NCI-H2227 (cell line): ENCODE results near the gene TOR4A.
A peak's percentile ranks its signal among the peaks of the same experiment; 100 is the strongest.

Experiments
- DNase-seq: peaks from one replicate; lab custom pipeline; 2025; ENCODE audit not compliant: unreplicated experiment; lab: John Stamatoyannopoulos, UW

The TOR4A gene

DNA sequence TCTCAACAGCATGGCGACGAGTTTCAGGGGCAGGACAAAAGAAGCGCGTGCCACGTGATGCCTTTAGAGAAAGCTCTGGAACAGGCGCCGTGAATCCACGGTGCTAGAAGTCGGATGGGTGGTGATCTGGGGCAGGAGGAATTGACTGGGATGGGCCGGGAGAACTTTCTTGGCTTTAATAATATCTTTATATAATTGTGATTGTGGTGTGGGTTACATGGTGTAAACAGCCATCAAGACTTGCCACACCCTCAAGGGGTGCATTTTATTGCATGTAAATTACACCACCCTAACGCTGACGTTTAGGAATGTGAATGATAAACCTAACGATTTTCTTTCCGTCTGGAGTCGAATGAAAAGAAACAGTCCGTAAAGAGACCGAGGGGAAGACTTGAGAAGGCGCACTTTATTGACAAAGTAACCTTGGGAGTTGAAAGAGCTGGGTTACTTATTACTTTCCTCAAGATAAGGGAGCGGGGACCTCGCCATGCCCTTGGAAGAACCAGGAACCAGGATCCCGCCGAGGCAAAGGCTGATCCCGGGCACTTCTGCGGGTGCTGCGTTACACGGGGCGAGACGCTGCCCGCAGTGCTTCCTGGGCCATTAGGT is 16.1 kb downstream of the TOR4A start:
- DNase-seq: no peak

DNA sequence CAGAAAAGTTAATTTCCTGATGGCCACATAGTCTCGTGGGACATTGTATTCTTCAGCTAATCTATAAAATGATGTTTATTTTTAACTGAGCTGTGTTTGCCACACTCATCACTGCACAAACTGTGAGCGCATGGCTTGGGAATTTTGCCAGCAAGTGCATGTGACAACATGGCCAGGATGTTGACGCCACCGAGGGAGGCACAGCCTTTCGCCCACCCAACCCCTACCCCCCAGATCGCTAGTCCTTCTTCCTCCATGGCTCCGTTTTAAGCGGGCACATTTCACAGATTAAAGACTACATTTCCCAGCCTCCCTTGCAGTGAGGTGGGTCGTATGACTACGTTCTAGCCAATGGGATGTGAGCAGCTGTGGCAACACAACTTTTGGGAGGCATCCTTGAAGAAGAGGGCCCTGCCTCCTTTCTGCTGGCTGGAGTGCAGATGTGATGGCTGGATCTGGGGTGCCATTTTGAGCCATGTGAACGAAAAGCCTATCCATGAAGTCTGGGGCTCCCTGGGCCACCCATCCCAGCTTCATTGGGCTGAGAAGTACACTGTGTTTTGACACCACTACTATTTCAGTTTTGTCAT is 16.7 kb downstream of the TOR4A start:
- DNase-seq: peak; percentile 39

DNA sequence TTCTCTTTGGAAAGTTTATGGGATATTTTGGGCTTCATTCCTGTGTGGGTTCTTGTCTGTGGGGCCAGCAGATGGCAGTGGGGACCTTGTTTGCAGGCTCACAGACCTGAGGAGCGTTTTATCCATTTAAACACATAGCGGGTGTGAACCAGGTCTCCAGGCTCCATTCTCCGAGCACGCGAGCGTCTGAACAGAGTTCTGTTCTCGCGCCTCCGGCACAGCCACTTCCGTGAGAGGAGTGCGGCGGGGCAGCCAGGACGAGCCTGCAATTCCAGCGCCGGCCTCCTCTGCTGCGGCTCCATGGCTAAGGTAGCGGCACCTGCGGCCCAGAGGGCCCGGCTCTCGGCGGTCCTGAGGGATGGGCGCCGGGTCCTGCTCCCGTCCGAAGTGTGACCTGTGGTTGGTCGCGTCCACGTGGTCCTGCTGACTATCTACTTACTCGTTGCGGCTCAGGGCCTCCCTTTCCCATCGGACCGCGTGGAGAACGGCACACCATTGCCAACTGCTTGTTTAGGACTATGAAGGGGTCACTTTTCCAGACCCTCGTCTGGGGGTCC is 17.2 kb downstream of the TOR4A start:
- DNase-seq: peak; percentile 55

DNA sequence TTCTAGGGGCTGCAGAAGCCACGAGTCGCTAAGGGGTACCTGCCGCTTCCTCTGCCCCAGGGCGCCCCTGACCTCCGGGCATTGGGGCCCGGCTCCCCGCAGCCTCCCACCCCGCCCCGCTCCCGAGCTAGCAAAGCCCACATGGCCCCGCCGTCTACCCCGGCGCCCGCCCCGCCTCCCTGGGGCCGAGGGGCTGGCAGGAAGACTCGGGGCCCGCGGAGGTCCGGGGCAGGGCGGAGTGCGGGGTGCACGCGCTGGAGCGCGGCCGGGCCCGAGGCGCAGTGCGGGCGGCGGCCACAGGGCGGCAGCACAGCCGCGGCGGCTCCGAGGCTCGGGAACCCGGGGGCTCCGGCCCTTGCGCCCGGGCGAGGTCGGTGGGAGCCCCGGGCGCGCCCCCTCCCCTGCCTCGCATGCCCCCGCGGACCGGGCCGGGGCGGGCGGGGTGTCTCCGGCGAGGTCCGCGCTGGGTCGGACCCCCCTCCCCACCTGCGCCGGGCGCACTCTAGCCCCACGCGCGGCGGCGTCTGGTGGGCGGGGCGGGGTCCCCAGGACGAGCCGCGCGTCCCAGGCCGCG is 17.8 kb downstream of the TOR4A start:
- DNase-seq: peak; percentile 52

DNA sequence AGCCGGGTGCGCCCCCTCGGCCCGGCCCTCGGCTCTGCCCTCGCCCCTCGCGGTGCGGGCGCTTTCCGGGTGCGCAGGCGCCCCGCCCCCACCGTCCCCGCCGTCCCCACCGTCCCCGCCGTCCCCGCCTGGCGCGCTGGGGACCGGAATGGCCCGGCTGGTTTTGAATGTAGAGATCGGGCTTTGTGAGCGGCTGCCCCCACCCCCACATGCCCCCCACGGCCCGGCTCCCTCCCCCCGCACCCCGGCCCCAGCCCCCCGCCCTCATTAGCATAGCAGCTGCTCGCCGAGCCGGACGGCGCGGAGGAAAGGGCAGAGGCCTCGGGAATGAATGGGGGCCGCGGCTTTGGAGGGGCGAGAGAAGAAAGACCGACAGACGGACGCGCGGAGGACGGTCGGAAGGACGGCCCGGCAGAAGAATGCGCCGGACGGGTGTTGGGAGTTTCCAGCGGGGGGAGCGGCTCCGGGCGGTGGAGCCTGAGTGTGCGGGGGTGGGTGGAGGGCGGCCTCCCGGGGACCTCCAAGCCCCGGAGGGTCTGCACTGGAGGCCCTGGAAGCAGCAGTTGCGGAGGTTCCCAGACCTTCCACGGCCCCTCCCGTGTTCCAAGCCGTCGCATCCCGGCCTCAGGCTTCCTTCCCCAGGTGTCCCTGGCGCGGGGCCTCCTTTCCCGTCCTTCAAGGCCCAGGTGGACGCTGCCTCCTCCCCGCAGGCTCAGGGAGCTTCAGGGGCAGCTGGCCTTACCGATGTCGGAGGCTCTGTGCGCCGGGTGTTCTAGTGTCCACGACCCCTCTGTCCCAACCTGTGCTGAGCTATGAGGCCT is 18.5 kb downstream of the TOR4A start:
- no peak for DNase-seq

DNA sequence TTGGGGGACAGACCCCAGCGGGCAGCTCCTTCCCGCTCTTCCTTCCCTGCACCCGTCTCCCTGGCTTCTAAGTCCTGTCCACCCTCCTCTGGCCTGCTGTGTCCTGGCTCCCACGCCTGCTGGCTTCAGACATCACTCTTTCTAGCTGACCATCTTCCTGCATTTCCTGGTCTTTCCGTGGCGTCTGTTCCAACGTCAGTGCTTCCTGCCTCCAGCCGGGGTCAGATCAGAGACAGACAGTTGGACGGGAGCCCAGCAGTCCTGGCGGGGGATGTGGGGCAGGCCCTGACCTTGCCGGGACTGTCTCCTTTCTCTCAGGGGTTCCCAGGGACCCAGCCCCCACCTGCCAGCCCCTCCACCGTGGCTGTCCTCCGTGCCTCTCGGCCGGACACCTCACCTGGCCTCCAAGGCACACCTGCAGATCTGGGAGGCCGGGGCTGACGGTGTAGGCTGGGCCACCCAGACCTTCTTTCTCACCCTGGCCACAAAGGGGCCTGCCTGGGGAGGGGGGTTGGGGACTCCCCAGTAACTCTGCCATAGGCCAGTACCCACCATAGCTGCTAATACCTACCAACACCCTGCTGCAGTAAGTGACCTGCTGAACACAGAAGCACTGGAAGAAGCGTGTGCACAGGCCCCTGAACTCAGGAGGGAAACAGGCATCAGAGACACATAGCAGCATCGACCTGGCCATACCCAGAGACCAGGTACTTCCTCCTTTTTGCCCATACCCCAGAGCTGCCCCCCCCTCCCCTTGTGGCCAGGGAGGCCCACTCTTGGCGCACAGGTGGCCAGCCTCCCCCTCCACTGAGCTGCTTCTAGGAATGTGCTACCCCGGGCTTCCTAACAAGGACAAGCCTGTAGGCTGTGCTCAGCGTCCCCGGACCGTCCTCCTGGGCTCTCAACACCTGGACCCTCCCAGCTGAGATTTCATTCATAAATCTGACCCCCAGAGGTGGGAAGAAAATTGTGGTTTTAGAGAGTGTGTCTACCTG is 19.4 kb downstream of the TOR4A start:
- DNase-seq: no peak

DNA sequence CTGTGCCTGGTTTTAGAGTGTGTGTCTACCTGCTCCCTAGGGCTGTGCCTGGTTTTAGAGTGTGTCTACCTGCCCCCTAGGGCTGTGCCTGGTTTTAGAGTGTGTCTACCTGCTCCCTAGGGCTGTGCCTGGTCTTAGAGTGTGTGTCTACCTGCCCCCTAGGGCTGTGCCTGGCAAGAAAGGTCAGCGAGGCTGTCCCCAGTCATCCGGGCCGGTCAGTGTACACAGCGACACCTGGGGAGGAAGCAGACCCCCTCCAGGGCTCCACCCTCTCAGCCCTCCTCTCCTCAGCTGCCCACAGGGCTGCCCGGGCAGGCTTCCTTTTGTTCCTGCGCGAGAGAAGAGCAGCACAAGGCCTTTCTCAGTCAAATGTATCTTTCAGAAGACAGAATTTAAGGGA is 20.4 kb downstream of the TOR4A start:
- DNase-seq: no peak

DNA sequence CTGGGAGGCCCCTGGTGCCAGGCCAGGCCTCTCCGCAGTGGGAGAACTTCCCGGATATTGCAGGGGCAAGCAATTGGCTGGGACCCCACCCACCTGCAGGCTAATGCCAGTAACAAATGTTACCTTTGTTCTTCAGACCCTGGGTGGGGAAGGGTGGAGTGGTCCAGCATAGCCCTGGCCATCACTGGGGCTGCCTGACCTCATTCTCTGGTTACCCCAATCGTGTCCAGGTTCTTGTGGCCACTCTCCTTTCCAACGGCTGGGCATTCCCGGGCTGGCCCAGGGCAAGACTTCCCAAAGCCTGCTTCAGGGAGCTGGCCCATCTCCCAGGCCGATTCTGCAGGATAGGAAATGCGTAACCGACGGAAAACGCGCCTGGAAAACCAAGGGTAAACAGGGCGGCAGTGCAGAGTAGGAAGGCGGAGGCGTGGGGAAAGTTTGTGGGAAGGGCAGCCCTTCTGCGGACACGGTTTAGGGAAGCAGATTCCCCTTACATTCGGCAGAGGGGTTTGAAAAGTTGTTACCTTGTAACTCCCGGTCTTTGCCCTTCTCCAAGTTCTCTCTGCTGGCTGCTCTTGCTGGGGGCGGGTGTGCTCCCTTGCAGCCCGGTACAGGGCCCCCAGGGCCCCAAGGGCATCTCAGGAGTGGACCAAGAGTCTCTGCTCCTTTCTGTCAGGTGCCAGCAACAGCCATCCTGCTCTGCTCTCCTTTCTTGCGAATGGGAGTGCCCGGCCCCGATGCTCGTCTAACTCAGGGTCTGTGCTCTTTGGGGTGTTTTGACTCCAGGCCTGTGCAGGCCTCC is 21.1 kb downstream of the TOR4A start:
- no peak for DNase-seq

DNA sequence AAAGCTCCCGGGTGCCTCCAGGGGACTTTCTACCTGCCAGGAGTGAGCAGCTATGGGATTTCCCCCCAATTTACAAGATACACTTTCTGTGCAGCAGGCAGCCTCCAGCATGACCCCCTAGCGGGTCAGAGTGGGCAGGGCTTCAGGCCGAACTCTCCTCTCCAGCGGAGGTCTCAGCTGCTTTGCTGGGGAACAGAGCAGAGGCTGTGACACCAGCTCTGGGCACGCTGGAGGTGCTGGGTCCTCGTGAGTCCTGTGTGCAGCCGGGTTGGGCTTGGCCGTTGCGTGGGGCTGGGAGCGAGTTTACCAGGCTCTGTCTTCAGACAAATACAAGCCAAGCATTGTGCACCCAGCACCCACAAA is 21.7 kb downstream of the TOR4A start:
- no peak for DNase-seq

DNA sequence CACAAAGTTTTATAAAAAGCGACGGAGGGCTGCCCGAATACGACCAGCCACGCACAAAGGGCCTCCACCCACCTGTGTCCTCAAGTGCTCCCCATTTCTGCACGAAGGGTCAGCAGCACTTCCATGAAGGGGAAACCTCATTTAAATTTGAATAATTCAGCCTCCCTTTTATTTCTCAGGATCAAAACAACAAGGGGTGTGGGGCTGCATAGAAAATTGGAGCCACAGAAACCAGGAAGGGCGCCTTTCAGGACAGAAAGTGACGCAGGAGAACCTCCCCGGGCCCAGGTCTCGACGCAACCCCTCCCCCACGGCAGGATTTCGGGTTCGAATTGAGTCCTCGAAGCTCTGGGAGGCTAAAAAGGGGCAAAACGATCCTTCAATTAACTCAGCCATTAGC is 22.4 kb downstream of the TOR4A start:
- peak; percentile 64 for DNase-seq

DNA sequence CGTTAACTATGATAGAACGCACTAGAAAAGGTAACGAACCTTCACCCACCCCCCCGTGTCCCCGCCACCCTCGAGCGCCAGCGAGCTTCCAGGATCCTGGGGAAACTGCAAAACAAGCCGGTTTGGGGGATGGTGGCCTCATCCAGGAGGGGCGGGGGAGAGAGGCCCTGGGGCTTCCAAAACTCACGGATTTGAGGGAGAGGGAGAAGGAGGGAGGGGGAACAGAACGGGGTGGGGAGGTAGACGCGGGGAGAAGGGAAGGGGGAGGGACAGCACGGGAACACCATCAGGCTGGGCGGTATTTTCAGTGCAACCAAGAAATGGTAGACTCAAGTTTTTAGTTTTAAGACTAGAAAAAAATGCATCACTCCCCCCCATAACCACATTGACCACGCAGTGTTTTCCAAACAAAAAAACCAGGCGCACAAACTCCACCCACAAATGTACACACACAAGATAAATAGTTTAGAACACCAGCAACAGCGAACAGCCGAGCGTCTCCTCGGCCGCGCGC is 23.1 kb downstream of the TOR4A start:
- peak; percentile 56 for DNase-seq

DNA sequence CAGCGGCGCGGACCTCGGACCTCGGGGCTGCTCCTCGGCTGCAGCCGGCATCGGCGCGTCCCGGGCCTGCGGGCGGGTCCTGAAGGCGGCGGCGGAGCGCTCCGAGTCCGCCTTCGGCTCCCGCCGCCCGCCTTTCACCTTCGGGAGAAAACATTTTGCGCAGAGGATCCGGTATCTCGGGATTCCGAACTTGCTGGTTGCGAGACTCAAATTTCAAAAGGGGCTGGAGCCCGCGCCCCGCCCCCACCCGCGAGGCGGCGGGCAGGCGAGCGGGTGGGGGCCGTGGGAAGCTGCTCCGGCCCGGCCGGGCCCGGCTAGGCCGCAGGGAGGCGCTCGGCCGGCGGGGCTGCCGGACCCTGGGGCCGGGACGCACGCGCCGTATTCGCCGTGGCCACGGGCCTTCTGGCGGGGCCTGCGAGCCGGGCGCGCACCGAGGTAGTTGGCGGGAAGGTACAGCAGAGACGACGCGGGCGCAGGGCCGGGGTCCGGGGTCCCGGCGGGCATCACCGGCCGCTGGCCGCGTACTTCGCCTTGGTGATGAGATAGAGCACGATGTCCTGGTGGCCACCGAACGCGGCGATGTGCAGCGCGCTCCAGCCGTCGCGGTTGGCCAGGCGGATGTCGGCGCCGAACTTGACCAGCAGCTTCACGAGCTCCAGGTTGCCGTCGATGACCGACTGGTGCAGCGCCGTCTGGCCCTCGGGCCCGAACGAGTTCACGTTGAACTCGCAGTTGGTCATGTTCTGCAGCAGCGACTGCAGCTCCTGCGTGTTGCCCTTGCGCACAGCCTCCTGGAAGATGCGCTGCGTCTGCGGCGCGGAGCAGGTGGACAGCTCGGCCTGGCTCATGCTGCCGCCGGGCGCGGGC is 23.8 kb downstream of the TOR4A start:
- DNase-seq: peak; percentile 64

DNA sequence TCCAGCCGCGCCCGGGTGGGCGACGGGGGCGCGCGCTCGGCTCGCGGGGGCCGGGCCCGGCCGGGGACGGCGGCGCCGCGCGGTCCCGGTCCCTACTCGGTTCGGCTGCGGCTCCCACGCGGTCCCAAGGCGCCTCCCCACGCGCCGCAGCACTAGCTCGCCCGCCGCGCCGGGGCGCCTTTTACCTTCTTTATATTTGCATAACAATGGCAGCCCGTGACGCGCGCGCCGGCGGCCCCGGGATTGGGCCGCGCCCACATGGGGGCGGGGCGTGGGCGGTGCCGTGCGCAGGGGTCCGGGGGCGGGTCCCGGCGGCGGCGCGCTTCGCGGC is 24.6 kb downstream of the TOR4A start, which contains the start of gene NRARP:
NRARP (minus strand) TSS at position 154 of the 331 bp plus-strand sequence. CDS start 343 bp downstream, outside the sequence.
- peak; percentile 89 for DNase-seq

DNA sequence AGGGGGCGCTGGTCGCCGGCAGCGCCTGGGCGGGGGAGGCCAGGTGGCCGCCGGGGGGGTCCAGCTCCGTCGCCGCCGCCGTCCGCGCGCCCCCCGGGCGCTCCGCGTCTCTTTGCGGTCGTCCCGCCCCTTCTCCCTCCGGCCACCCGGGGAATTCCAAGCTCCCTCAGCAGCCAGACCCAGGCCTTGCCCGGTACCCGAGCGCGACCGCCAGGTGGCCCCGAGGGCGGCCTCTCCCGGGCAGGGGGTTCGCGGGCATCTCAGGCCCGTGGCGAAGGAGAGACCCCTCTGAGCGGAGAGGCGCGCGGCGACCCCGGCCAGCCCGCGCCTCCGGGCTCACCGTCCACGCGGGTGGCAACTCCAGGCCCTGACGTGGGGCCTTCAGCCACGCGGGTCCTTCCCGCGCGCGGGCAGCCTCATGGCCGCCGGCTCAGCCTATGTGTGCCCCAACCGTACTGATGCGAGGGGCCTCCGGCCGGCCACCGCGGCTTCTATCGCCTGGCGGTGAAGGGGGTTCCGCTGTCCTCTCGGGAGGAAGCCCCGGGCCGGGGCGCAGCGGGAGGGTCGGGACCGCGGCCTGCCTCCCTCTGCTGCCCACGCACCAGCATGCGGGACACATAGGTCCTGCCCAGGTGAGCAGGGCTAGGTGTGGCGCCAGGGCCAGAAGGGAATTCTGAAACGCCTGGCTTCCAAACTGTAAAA is 25.1 kb downstream of the TOR4A start:
- no peak for DNase-seq

DNA sequence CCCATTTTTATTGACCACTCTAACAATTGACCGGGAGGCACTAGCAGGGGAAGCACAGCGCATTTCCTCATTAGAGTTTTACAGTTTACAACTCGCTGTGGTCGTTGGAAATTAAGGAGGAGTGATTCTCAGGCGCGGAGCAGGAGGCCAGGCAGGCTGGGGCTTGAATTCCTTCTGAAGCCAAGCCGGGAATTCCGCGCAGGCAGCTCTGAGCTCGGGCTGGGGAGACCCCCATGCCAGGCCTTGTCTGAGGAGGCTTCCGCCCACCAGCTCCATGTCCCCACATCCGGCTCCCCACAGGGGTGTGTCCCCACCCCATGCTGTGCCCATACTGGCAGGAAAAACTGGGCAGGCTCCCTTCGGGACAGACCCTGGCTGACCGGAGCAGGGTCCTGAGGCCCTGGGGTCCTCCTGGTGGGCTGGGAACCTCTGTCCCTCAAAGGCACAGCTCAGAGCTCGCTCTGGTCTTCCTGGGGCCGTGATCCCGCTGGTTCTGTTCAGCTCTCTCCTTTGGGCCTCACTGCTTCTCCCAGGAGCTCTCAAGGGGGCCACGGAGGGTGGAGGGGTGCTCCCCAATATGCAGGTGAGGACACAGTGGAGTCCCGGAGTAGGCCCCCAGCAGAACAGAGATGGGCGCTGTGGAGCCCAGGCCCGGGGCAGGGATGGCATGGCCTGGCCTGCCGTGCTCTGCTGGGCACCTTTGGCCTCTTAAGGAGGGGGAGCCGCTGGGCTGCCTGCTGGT is 25.8 kb downstream of the TOR4A start:
- DNase-seq: no peak

DNA sequence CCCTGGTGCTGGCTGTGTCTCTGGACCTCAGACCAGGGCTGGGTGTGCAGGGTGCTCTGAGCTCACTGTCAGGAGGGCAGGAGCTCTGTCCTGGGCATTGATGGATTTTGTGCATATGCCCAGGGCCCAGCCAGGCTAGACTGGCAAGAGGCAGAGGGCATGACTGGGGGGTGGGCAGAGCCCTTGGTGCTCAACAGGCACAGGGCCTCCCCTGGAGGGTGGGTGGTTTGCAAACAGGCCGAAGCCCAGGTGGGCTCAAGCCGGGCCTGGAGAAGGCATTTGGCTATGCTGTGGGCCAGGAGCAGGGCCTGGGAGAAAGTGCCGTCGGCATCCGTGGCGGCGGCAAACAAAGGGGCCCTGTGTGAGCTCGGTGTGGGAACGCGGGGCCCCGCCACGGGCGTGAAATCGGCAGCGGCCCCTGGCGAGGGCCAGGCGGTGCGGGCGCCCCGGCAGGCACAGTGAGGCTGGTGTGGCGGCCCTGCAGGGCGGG is 26.4 kb downstream of the TOR4A start:
- no peak for DNase-seq
